K562 (cell line): Measurements from ENCODE around the gene CARD11. TPM values are rescaled to one million over a fixed set of nuclear protein-coding genes. Genes with fewer than 3 reads are reported as not detected.

Experiments used
- ATAC-seq: fragments of 200-7000 bp; cut with Tn5 transposase; 3 replicates; pipeline ENCODE4 v1.9.1; 2020; ENCODE audit warnings: moderate library complexity
- BruUV-seq: library from RNA; stranded (reverse); fragments of 400-500 nt; replicated peaks from 2 replicates; lab custom pipeline; 2021; lab: Mats Ljungman, UMichigan
- CTCF ChIA-PET: fragments of 300-600 bp; formaldehyde crosslinking; extraction: SDS; loops from one replicate; lab custom pipeline; 2021; ENCODE audit warnings: low intra/inter-chr PET ratio; lab: Yijun Ruan, JAX
- POLR2A ChIA-PET: fragments of 300-600, 350-650 bp; sonication (Branson Sonifier 250); formaldehyde crosslinking; extraction: SDS; loops from one replicate; lab custom pipeline; 2021; ENCODE audit warnings: antibody characterized with exemption, inconsistent platforms; lab: Yijun Ruan, JAX
- DNase-seq, 4 experiments: peaks; one replicate each; pipeline versions ENCODE4 v3.0.0 to v3.0.0-alpha.2; 2011 to 2018; ENCODE audit warnings: low spot score in 3 of 4, mixed read lengths in 3 of 4; ENCODE audit errors: extremely low read depth in 1 of 4
- FAIRE-seq: peaks from 2 replicates; lab custom pipeline; 2011; peaks lifted over from hg19 to GRCh38; lab: Jason Lieb, UNC
- H2AFZ ChIP-seq: 2 replicates; pipeline ENCODE4 v1.6.0; 2011; ENCODE audit warnings: low read depth, low read length, control low read depth, inconsistent platforms
- H3K27ac ChIP-seq: fragments of 200-600 bp; 3 replicates; pipeline ENCODE4 v1.8.0; 2011; ENCODE audit warnings: low read depth, mild to moderate bottlenecking, control low read depth, inconsistent platforms, low read length, moderate library complexity, mixed read lengths; ENCODE audit errors: extremely low read depth
- H3K27me3 ChIP-seq, 2 experiments: fragments of 300-600 bp in 1 of 2; 2 replicates in 1 of 2; 3 replicates in 1 of 2; pipeline versions ENCODE4 v1.6.0 to v1.8.0; 2011; ENCODE audit warnings: inconsistent platforms in 2 of 2, low read length in 2 of 2, mild to moderate bottlenecking in 1 of 2, mixed read lengths in 1 of 2, moderate library complexity in 1 of 2; ENCODE audit not compliant: control insufficient read depth in 2 of 2, insufficient read depth in 2 of 2
- H3K36me3 ChIP-seq: fragments of 300-600 bp; 3 replicates; pipeline ENCODE4 v1.8.0; 2011; ENCODE audit warnings: mild to moderate bottlenecking, low read length, inconsistent platforms; ENCODE audit not compliant: control insufficient read depth, insufficient read depth
- H3K4me1 ChIP-seq, 2 experiments: fragments of 200-600 bp in 1 of 2; replicated peaks in 1 of 2; 2 replicates in 1 of 2; 3 replicates in 1 of 2; pipeline versions ENCODE4 v1.5.1 to v1.8.0; 2011; ENCODE audit warnings: inconsistent platforms in 2 of 2, low read length in 2 of 2, mild to moderate bottlenecking in 1 of 2, mixed read lengths in 1 of 2, moderate library complexity in 1 of 2; ENCODE audit not compliant: control insufficient read depth in 2 of 2, insufficient read depth in 2 of 2
- H3K4me2 ChIP-seq: 2 replicates; pipeline ENCODE4 v1.6.1; 2011; ENCODE audit warnings: low read length, control low read depth, inconsistent platforms, mixed read lengths; ENCODE audit not compliant: insufficient read depth
- H3K4me3 ChIP-seq: fragments of 200-600 bp; sonication (generic), shearing (Covaris generic); 2 replicates; pipeline ENCODE4 v1.5.1; 2016; ENCODE audit warnings: control low read depth, inconsistent platforms
- H3K79me2 ChIP-seq: fragments of 200-600 bp; 3 replicates; pipeline ENCODE4 v1.8.0; 2011; ENCODE audit warnings: low read length, inconsistent platforms; ENCODE audit not compliant: control insufficient read depth, insufficient read depth
- H3K9ac ChIP-seq, 2 experiments: 2 replicates each; pipeline versions ENCODE4 v1.6.0 to v1.6.1; 2011; ENCODE audit warnings: low read depth in 2 of 2, low read length in 2 of 2, control low read depth in 1 of 2, inconsistent platforms in 1 of 2, mild to moderate bottlenecking in 1 of 2, mixed read lengths in 1 of 2; ENCODE audit not compliant: insufficient read depth in 1 of 2
- H3K9me1 ChIP-seq: one replicate; pipeline ENCODE4 v1.6.0; 2011; ENCODE audit warnings: inconsistent platforms, mild to moderate bottlenecking, low read length, moderate library complexity; ENCODE audit not compliant: control insufficient read depth, insufficient read depth
- H3K9me3 ChIP-seq: replicated peaks from 2 replicates; pipeline ENCODE4 v1.5.1; 2011; ENCODE audit warnings: low read depth, low read length, inconsistent platforms; ENCODE audit not compliant: control insufficient read depth, insufficient read depth
- H4K20me1 ChIP-seq: replicated peaks from 2 replicates; pipeline ENCODE4 v1.6.1; 2011; ENCODE audit warnings: low read length, inconsistent platforms, mixed read lengths; ENCODE audit not compliant: control insufficient read depth, insufficient read depth
- MBD2 ChIP-seq: sonication (generic); IDR thresholded peaks from 2 replicates; pipeline ENCODE4 v1.6.1; 2016; ENCODE audit warnings: low read depth, borderline replicate concordance
- ZNF174 ChIP-seq: fragments of 250-450 bp; sonication (Bioruptor Pico); IDR thresholded peaks from 2 replicates; pipeline ENCODE4 v1.4.0; 2020; ENCODE audit warnings: mild to moderate bottlenecking
- ZNF212 ChIP-seq: fragments of 450-650 bp; formaldehyde crosslinking; IDR thresholded peaks from 2 replicates; pipeline ENCODE4 v1.4.0; 2020; ENCODE audit warnings: mild to moderate bottlenecking
- WGBS: fragments of 100-300 bp; shearing (Covaris generic); methylation state at CpG from one replicate; pipeline ENCODE4 v1.1.6; 2016; ENCODE audit warnings: low coverage, mixed read lengths; ENCODE audit not compliant: insufficient coverage; ENCODE audit errors: missing lambda C conversion rate; 5-methylcytosine and 5-hydroxymethylcytosine counted together
- in situ Hi-C: fragments of 300-500 bp; cut with MboI; formaldehyde crosslinking; loops from 4 replicates; pipeline ENCODE4 v1.15.0; 2018; ENCODE audit warnings: inconsistent platforms, mixed read lengths
- intact Hi-C: fragments of 100-400 bp; cut with micrococcal nuclease; formaldehyde crosslinking; loops from 2 replicates; pipeline ENCODE4 v1.14.2; 2022
- polyA plus RNA-seq, 8 experiments: library from polyadenylated mRNA; depleted of rRNA in 4 of 8; stranded (reverse) in 5 of 8; unstranded in 3 of 8; fragments of >200 nt; fragmentation: Nextera tagmentation in 2 of 8; fragmentation: Illumina TruSeq in 1 of 8; extraction: Ambion mirVana in 2 of 8; extraction: Trizol in 1 of 8; gene quantifications; 2 replicates each; pipeline versions ENCODE4 v1.2.1 to v1.2.3, GENCODE V29; 2011 to 2014; ENCODE audit warnings: inconsistent platforms in 1 of 8, missing spikeins in 1 of 8
- total RNA-seq, 7 experiments: library from RNA; depleted of rRNA in 6 of 7; stranded (reverse); fragments of >200 nt in 6 of 7; fragmentation: Illumina TruSeq in 2 of 7; extraction: Trizol in 2 of 7; gene quantifications; 2 replicates each; pipeline versions ENCODE4 v1.2.1 to v1.2.3, GENCODE V29; 2011 to 2021; ENCODE audit warnings: low replicate concordance in 1 of 7
- TF ChIP-seq, protein P1 (sequence below): sonication (generic); IDR thresholded peaks from 2 replicates; pipeline ENCODE4 v1.6.1; 2016
- TF ChIP-seq, protein P2 (sequence below): fragments of 450-650 bp; conservative IDR thresholded peaks from 2 replicates; pipeline ENCODE4 v1.6.1; 2016; ENCODE audit warnings: missing genetic modification characterization, low read depth, mild to moderate bottlenecking, control low read depth, missing compliant biosample characterization

Gene CARD11
- total and polyA plus RNA-seq, 9 of the 15 experiments (the other 6 are each of a cell fraction or from before 2014, with no cell fraction given) = 0.07 to 12.8 (median 5.7) TPM

DNA sequence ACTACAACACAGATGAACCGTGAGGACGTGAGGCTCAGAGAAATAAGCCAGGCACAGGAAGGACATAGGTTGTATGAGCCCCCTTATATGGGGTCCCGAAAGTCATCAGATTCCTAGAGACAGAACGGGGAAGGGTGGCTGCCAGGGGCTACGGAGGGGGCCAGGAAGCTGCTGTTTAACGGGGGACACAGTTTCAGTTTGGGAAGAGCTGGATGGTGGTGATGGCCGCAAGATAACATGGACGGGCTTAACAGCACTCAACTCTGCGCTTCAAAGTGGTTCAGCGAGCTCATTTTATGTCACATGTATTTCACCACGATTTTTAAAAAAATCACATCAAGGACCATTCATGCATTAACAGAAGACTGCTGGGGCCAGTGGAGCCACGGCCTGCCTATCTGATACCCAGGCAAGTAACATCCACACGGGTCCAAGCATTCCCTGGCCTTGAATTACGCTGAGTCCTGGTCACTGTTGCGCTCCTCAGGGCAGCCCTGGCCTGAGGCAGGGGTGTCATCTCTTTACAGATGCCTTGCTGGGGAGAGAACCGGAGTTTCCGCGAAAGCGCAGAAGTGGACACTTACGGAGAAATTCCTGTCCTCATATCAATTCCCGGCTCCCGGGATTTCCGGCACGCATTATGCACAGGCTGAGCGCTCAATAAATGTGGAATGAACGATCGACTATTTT is 1.5 kb downstream of the CARD11 start:
- Histone ChIP-seq H3K4me1 (peaks cover 0 to 20% of the 10 kb centered on the region in 2 experiments; a peak in 3 of 5 replicates), H3K79me2 (peaks cover 6% of the 10 kb centered on the region; the same call in 2 of the 3 replicates), H3K9me3 (no peaks in the 10 kb centered on the region), H3K27ac (no peak overlapping the region), H3K9ac (peak overlapping the region in 1 of 2 experiments; percentile 72; a peak in 1 of 4 replicates), H4K20me1 (no peaks in the 10 kb centered on the region), H3K9me1 (no peaks in the 10 kb centered on the region), H3K4me3 (no peak overlapping the region), H3K36me3 (no peaks in the 10 kb centered on the region), H3K4me2 (no peak overlapping the region; the same call in 1 of the 2 replicates), H2AFZ (no peak overlapping the region), H3K27me3 (no peaks in the 10 kb centered on the region)
- no TSS peak for BruUV-seq
- intact Hi-C loops (loop anchor here (5.0 kb wide), 1 partner anchor 85 kb away; no protein-coding TSS in a partner anchor), in situ Hi-C loops (no loop called here)
- POLR2A ChIA-PET = interaction anchor here (0.6 to 0.7 kb wide), 2 partner anchors 12 to 44 kb away, joined by 3 read pairs; no protein-coding TSS in a partner anchor
- 86% methylated on average over 26 of the region's 27 CpGs for WGBS
- CTCF ChIA-PET = interaction anchor here (0.7 kb wide), 1 partner anchor 159 kb away, joined by 3 read pairs; no protein-coding TSS in a partner anchor
- DNase-seq (no peak), FAIRE-seq (peak; percentile 6), ATAC-seq (no peak)
- TF ChIP-seq, protein P1, sequence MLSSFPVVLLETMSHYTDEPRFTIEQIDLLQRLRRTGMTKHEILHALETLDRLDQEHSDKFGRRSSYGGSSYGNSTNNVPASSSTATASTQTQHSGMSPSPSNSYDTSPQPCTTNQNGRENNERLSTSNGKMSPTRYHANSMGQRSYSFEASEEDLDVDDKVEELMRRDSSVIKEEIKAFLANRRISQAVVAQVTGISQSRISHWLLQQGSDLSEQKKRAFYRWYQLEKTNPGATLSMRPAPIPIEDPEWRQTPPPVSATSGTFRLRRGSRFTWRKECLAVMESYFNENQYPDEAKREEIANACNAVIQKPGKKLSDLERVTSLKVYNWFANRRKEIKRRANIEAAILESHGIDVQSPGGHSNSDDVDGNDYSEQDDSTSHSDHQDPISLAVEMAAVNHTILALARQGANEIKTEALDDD = no peak
- TF ChIP-seq, protein P2, sequence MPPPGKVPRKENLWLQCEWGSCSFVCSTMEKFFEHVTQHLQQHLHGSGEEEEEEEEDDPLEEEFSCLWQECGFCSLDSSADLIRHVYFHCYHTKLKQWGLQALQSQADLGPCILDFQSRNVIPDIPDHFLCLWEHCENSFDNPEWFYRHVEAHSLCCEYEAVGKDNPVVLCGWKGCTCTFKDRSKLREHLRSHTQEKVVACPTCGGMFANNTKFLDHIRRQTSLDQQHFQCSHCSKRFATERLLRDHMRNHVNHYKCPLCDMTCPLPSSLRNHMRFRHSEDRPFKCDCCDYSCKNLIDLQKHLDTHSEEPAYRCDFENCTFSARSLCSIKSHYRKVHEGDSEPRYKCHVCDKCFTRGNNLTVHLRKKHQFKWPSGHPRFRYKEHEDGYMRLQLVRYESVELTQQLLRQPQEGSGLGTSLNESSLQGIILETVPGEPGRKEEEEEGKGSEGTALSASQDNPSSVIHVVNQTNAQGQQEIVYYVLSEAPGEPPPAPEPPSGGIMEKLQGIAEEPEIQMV (tag) = no peak
- TF ChIP-seq ZNF174 (CRISPR knock-in tag) (no peak), MBD2 (no peak), ZNF212 (CRISPR knock-in tag) (no peak)
